Muscle layer of duodenum (tissue), 2 donors: ENCODE results near the gene PHF8.

Experiments
- H3K27ac ChIP-seq: one replicate; pipeline ENCODE4 v1.7.0; 2013; ENCODE audit warnings: mild to moderate bottlenecking, low read length
- H3K27me3 ChIP-seq: one replicate; pipeline ENCODE4 v1.7.0; 2013; ENCODE audit warnings: low read depth, mild to moderate bottlenecking, control low read depth, low read length
- H3K36me3 ChIP-seq, 2 donors: one replicate each; pipeline ENCODE4 v1.7.0; 2013; ENCODE audit warnings: low read length in 2 of 2, control low read depth in 1 of 2, mild to moderate bottlenecking in 1 of 2; ENCODE audit not compliant: insufficient read depth in 2 of 2, control insufficient read depth in 1 of 2
- H3K4me1 ChIP-seq, 2 donors: one replicate each; pipeline ENCODE4 v1.7.0; 2013; ENCODE audit warnings: low read length in 2 of 2, mild to moderate bottlenecking in 2 of 2, control low read depth in 1 of 2, moderate library complexity in 1 of 2; ENCODE audit not compliant: insufficient read depth in 2 of 2, control insufficient read depth in 1 of 2
- H3K4me3 ChIP-seq, 2 donors: one replicate each; pipeline ENCODE4 v1.7.0; 2013; ENCODE audit warnings: low read length in 2 of 2, low read depth in 1 of 2, mild to moderate bottlenecking in 1 of 2
- H3K9me3 ChIP-seq, 2 donors: one replicate each; pipeline ENCODE4 v1.7.0; 2013; ENCODE audit warnings: low read length in 2 of 2, control low read depth in 1 of 2, mild to moderate bottlenecking in 1 of 2; ENCODE audit not compliant: control insufficient read depth in 1 of 2
- donor health status: healthy.

Gene PHF8

GRCh38 chrX:54044126-54044876, at the start of gene PHF8:
PHF8 (minus strand) TSS chrX:54044473; CDS start chrX:54042728, 1,745 bp downstream.
- Histone ChIP-seq H3K36me3 (peaks cover 0 to 11% of the 10 kb centered on the region in 2 donors), H3K9me3 (no peaks in the 10 kb centered on the region), H3K4me3 (peak within 1 kb of the TSS; percentile 72 to 83), H3K27me3 (no peaks in the 10 kb centered on the region), H3K27ac (peak within 1 kb of the TSS; percentile 92), H3K4me1 (peaks cover 0 to 3% of the 10 kb centered on the region in 2 donors)

- no peaks in the 10 kb centered on the region for H3K4me1 ChIP-seq
- H3K36me3 ChIP-seq = peaks cover 0 to 4% of the 10 kb centered on the region in 2 donors
- no peaks in the 10 kb centered on the region for H3K9me3 ChIP-seq
- H3K27me3 ChIP-seq = no peaks in the 10 kb centered on the region
- no peak overlapping the region for H3K27ac ChIP-seq
- H3K4me3 ChIP-seq = no peak overlapping the region
These were observed 49.3 kb upstream of the PHF8 start for GRCh38 chrX:54093571-54093970.

- H3K9me3 ChIP-seq = no peaks in the 10 kb centered on the region
These were observed 48.9 kb upstream of the PHF8 start for GRCh38 chrX:54093159-54093558.

GRCh38 chrX:54090880-54091279, 46.6 kb upstream of the PHF8 start:
- Histone ChIP-seq H3K9me3 (no peaks in the 10 kb centered on the region), H3K4me1 (no peaks in the 10 kb centered on the region), H3K4me3 (no peak overlapping the region)

More at GRCh38 chrX:54093159-54093558, 48.9 kb upstream of the PHF8 start:
- no peak overlapping the region for H3K4me3 ChIP-seq
- H3K4me1 ChIP-seq = no peaks in the 10 kb centered on the region
- peaks cover 0 to 4% of the 10 kb centered on the region in 2 donors for H3K36me3 ChIP-seq
- no peak overlapping the region for H3K27ac ChIP-seq
- no peaks in the 10 kb centered on the region for H3K27me3 ChIP-seq

GRCh38 chrX:54089191-54089590, 44.9 kb upstream of the PHF8 start:
- H3K4me3 ChIP-seq = no peak overlapping the region

More at GRCh38 chrX:54090880-54091279, 46.6 kb upstream of the PHF8 start:
- no peak overlapping the region for H3K27ac ChIP-seq
- peaks cover 0 to 4% of the 10 kb centered on the region in 2 donors for H3K36me3 ChIP-seq
- no peaks in the 10 kb centered on the region for H3K27me3 ChIP-seq

GRCh38 chrX:54087661-54088060, 43.4 kb upstream of the PHF8 start:
- Histone ChIP-seq H3K27ac (no peak overlapping the region), H3K4me1 (no peaks in the 10 kb centered on the region), H3K9me3 (no peaks in the 10 kb centered on the region), H3K27me3 (no peaks in the 10 kb centered on the region), H3K4me3 (no peak overlapping the region), H3K36me3 (peaks cover 0 to 13% of the 10 kb centered on the region in 2 donors)

More at GRCh38 chrX:54089191-54089590, 44.9 kb upstream of the PHF8 start:
- H3K4me1 ChIP-seq = no peaks in the 10 kb centered on the region
- H3K27me3 ChIP-seq = no peaks in the 10 kb centered on the region
- no peak overlapping the region for H3K27ac ChIP-seq
- no peaks in the 10 kb centered on the region for H3K9me3 ChIP-seq
- H3K36me3 ChIP-seq = peaks cover 0 to 10% of the 10 kb centered on the region in 2 donors

GRCh38 chrX:54085666-54086065, 41.4 kb upstream of the PHF8 start:
- no peak overlapping the region for H3K27ac ChIP-seq
- H3K36me3 ChIP-seq = peaks cover 0 to 13% of the 10 kb centered on the region in 2 donors
- no peaks in the 10 kb centered on the region for H3K9me3 ChIP-seq

GRCh38 chrX:54076903-54077302, 32.6 kb upstream of the PHF8 start:
- no peaks in the 10 kb centered on the region for H3K9me3 ChIP-seq
- no peak overlapping the region for H3K27ac ChIP-seq
- H3K36me3 ChIP-seq = peaks cover 0 to 4% of the 10 kb centered on the region in 2 donors
- no peaks in the 10 kb centered on the region for H3K27me3 ChIP-seq
- no peak overlapping the region for H3K4me3 ChIP-seq
- no peaks in the 10 kb centered on the region for H3K4me1 ChIP-seq

More at GRCh38 chrX:54085666-54086065, 41.4 kb upstream of the PHF8 start:
- H3K27me3 ChIP-seq = no peaks in the 10 kb centered on the region
- no peaks in the 10 kb centered on the region for H3K4me1 ChIP-seq
- no peak overlapping the region for H3K4me3 ChIP-seq

- Histone ChIP-seq H3K27me3 (no peaks in the 10 kb centered on the region), H3K4me1 (no peaks in the 10 kb centered on the region), H3K36me3 (peaks cover 0 to 4% of the 10 kb centered on the region in 2 donors), H3K4me3 (no peak overlapping the region), H3K9me3 (no peaks in the 10 kb centered on the region), H3K27ac (no peak overlapping the region)
These were observed 30.6 kb upstream of the PHF8 start for GRCh38 chrX:54074826-54075225.

GRCh38 chrX:54067766-54068165, 23.5 kb upstream of the PHF8 start:
- Histone ChIP-seq H3K4me1 (no peaks in the 10 kb centered on the region), H3K9me3 (no peaks in the 10 kb centered on the region), H3K27ac (no peak overlapping the region), H3K36me3 (peaks cover 0 to under 1% of the 10 kb centered on the region in 2 donors), H3K27me3 (no peaks in the 10 kb centered on the region), H3K4me3 (no peak overlapping the region)

GRCh38 chrX:54066841-54067240, 22.6 kb upstream of the PHF8 start:
- no peaks in the 10 kb centered on the region for H3K36me3 ChIP-seq
- no peak overlapping the region for H3K27ac ChIP-seq
- no peaks in the 10 kb centered on the region for H3K27me3 ChIP-seq
- H3K4me3 ChIP-seq = no peak overlapping the region
- no peaks in the 10 kb centered on the region for H3K9me3 ChIP-seq
- no peaks in the 10 kb centered on the region for H3K4me1 ChIP-seq
